ENCODE data around the gene ERG. TPM values are rescaled to one million over a fixed set of nuclear protein-coding genes. Genes with fewer than 3 reads are reported as not detected.
A peak's percentile ranks its signal among the peaks of the same experiment; 100 is the strongest.

ERG gene
- total and polyA plus RNA-seq, 2 of the 13 experiments (the other 11 are each of a cell fraction or from before 2014, with no cell fraction given): not detected

- TF ChIP-seq ATF7 (IDR thresholded peaks at IDR 0.05) (peak; percentile 52; the same call in 1 of the 2 replicates), ATF7 (CRISPR knock-in tag; IDR thresholded peaks at IDR 0.05) (no peak), CEBPB (IDR thresholded peaks at IDR 0.05; ENCODE audit: borderline replicate concordance, low read depth, low read length) (peak; percentile 54; the same call in 1 of the 2 replicates), BCLAF1 (IDR thresholded peaks at IDR 0.05) (no peak), HDAC2 (CRISPR knock-in tag; IDR thresholded peaks at IDR 0.05) (no peak), CREB1 (IDR thresholded peaks at IDR 0.05) (no peak), CREB1 (CRISPR knock-in tag; IDR thresholded peaks at IDR 0.05) (no peak)
- TF ChIP-seq, protein P1, sequence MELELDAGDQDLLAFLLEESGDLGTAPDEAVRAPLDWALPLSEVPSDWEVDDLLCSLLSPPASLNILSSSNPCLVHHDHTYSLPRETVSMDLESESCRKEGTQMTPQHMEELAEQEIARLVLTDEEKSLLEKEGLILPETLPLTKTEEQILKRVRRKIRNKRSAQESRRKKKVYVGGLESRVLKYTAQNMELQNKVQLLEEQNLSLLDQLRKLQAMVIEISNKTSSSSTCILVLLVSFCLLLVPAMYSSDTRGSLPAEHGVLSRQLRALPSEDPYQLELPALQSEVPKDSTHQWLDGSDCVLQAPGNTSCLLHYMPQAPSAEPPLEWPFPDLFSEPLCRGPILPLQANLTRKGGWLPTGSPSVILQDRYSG (CRISPR knock-in tag; IDR thresholded peaks at IDR 0.05): no peak
- H3K9ac ChIP-seq (ENCODE audit: insufficient read depth, low read depth, low read length): no peak overlapping the region
- POLR2A ChIA-PET: no interaction called here
- H3K27ac ChIP-seq (ENCODE audit: extremely low read length, insufficient read depth, low read length): no peak overlapping the region
- no peaks in the 10 kb centered on the region for H3K9me3 ChIP-seq (ENCODE audit: low read length)
- H3K4me3 ChIP-seq (replicated peaks in 1 of 3; ENCODE audit: insufficient read depth in 1 of 3, low read depth in 2 of 3, low read length in 3 of 3): no peak overlapping the region
- FAIRE-seq (no peak), ATAC-seq (no peak), DNase-seq (ENCODE audit: low spot score) (no peak)
- CTCF ChIA-PET (ENCODE audit: low intra/inter-chr PET ratio, low total read pairs): no interaction called here
- H3K4me2 ChIP-seq (ENCODE audit: low read depth, low read length): no peak overlapping the region
- H3K4me1 ChIP-seq (ENCODE audit: insufficient read depth, low read length): no peaks in the 10 kb centered on the region
- no peaks in the 10 kb centered on the region for H3K79me2 ChIP-seq (ENCODE audit: insufficient read depth, low read length)
- H3K27me3 ChIP-seq (ENCODE audit: control insufficient read depth in 1 of 2, insufficient read depth in 2 of 2, low read length in 2 of 2): peaks cover 1 to 13% of the 10 kb centered on the region in 2 experiments; a peak in 3 of 5 replicates
- BruUV-seq (replicated peaks): no TSS peak
- WGBS (ENCODE audit: low lambda C conversion rate): 0% methylated on average over 1 of the region's 1 CpG
- H2AFZ ChIP-seq (ENCODE audit: low read length): no peak overlapping the region
- intact Hi-C loops (cut with micrococcal nuclease; ENCODE audit: unreplicated experiment): no loop called here
- in situ Hi-C loops (cut with HindIII; ENCODE audit: extremely low pct_ligation_motif_present, low pct_unique_long_range_greater_than_20kb): no loop called here
- H3K36me3 ChIP-seq (replicated peaks in 1 of 2; ENCODE audit: control insufficient read depth in 1 of 2, insufficient read depth in 2 of 2, low read length in 2 of 2): no peaks in the 10 kb centered on the region
- no peaks in the 10 kb centered on the region for H4K20me1 ChIP-seq (ENCODE audit: insufficient read depth, low read length)
Observed at GRCh38 chr21:38388203-38388602, 110.1 kb downstream of the ERG start.

Data from HepG2 (cell line).